Kidney capillary endothelial cell (primary cell): ENCODE data around the gene SPATS2.
"Not testable (repeated sequence)": the region's sequence is repeated elsewhere in the genome, so short reads cannot be mapped to it uniquely, and the experiment has no call there.

ENCODE experiments used
- DNase-seq: peaks from one replicate; pipeline ENCODE4 v3.0.0-alpha.2; 2018; ENCODE audit warnings: low spot score

Gene SPATS2

DNA sequence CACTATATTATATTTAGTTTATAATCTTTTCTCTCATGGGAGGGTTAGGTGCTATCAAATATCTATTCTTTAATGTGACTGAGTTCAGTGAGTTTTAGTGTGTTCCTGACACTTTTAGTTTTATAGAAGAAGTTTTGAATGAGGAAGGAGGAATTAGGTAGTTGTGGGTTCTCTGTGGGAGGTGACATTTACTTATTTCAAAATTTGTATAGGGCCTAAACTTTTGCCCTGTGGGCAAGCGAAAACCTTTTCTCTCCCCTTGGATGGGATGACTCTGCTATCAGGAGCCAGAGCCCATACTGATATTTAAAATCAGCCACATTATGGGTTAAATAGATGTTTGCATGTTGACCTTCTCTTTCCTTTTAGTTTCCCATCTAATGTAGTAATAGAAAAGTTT, 43.6 kb downstream of the SPATS2 start:
- DNase-seq = no peak

DNA sequence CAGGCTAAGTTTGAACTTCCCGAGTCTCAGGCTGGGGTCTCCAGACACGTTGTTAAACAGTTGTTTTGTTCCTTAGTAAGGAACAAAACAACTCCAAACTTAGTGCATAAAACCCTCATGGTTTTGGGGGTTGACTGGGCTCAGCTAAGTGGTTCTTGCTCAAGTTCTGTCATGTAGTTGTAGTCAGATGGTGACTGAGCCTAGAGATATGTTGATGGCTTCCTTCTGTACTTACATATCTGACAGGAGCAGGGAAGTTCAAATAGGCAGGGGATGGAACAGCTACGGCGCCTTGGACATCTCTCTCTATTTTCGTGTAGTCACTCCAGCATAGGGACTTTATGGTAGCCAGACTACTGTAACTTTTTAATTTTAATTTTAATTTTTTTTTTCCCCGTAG, 45.7 kb downstream of the SPATS2 start:
- no peak for DNase-seq

DNA sequence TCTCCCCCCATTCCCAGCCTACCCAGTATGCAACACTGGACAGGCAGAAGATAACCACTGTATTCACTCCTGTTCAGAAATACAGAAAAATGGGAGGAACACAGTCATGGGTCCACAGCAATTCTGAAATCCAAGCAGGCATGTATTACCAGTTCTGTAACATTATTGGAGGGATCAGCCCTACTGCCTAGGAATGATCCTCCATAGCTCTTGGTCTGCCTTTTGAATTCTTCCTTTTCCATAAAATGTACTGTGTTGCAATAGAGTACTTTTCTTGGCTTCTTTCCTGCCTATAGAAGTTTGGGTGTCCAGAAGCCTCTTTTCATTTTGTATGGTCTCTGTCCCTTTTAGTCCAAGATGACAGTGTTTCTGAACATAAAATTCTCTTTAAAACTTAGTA, 46.5 kb downstream of the SPATS2 start:
- no peak for DNase-seq

DNA sequence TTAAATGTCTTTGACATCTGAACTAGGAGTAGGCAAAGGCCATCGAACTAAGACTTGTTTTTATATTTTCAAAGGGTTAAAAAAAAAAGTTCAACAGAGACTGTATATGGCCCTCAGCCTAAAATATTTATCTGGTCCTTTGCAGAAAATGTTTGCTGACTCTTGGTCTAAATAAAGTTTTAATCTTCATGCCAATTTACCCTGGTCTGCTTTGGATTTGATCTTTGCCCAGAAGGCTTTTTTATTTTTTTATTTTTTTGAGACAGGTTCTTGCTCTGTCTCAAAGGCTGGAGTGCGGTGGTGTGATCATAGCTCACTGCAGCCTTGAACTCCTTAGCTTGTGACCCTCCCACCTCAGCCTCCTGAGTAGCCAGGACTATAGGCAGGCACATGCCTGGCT, 47.1 kb downstream of the SPATS2 start:
- no peak for DNase-seq

DNA sequence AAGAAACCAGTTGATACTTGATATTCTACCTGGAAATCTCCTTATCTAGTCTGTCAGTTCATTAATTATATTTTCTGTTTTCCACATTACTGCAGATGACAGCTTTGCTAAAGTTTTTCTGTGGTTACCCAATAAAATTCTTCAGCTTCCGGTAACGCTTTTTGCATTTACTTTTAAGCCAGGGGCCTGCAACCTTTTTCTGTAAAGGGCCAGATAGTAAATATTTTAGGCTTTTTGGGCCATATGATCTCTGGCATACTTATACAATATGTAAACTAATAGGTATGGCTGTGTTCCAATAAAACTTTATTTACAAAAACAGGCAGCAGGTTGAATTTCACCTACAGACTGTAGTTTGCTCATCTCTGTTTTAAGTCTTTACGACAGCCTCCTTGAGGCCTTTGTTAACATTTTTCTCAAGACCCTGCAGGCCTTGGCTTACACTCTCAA, 48.3 kb downstream of the SPATS2 start:
- no peak for DNase-seq

DNA sequence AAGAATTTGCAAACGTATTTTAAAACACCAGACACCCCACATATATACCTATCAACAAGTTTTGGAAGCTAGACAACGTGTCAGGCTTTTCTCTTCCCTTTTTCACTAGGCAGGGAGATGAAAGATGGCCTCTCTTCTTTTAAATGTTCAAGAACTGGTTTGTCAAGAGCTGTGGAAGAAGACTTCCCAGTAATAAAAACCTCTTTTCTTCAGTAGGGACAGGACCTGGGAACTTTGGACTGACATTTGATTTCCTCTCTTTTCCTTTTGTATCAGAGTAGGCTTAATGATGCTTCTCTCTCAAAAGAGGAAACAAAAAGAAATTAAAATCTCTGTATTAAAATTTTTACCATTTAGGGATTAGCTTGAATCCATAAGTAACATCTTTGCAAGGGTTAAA, 49.6 kb downstream of the SPATS2 start:
- no peak for DNase-seq

DNA sequence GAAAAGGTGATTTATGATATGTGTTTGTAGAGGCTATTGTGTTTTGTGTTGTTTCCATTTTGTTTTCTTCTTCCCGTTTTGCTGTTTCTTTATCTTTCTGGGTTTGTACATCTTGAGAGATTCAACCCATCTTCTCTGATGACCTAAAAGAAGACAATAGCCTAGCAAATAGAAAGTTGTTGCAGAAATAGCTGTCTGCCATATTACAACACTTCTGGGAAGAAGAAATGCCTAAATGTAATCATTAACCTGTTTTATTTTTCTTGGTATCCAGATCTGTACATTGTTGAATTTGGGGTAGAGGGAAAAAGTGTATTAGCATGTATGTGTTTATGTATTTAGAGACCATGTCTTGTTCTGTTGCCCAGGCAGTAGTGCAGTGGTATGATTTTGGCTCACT, 50.3 kb downstream of the SPATS2 start:
- DNase-seq = no peak

DNA sequence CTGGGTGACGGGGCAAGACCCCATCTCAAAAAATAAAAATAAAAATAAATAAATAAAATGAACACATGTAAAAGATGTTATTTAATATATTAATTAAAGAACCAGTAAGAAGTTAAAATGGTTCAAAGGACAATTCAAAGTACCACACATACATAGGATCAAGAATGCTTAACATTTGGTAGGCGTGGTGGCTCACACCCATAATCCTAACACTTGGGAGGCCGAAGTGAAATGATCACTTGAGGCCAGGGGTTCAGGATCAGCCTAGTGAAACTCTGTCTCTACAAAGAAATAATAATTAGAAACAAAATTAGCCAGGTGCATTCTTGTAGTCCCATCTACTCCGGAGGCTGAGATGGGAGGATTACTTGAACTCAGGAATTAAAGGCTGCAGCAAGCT, 53.3 kb downstream of the SPATS2 start:
- DNase-seq = no peak

DNA sequence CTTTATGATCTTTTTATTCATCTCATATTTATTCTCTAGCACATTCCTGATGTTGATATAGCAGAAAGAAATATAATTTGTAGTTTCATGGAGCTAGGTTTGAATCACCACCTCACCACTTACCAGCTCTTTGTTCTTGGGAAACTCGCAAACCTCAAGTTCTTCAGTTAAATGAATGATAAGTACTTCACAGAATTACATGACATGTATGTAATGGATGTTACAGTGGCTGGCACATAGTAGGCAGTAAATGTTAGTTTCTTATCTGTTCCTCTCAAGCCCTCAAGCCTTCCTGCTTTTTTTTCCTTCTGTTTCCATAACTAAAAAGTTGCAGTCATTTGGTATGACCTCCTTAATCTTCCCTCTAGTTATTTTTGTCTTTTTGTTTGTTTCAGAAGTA, 54.9 kb downstream of the SPATS2 start:
- DNase-seq = no peak

DNA sequence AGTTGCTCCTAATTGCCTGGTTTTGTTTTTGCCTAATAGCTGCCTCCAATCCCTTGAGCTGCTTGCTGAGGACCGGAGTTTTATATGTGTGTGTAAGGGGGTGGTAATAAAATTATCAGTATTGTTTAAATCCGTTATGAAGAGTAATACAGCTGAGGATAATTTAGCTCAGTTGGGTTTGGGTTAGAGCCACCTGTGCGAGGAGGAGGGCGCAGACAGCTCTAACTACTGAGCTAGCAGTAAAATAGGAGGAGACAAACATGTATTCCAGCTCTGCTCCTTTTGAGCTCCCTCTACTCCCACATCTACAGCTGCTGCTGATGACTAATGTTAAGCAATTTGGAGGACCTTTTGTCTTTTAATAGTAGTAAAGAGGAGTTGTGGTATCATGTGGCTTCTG, 61.5 kb downstream of the SPATS2 start:
- DNase-seq = no peak

DNA sequence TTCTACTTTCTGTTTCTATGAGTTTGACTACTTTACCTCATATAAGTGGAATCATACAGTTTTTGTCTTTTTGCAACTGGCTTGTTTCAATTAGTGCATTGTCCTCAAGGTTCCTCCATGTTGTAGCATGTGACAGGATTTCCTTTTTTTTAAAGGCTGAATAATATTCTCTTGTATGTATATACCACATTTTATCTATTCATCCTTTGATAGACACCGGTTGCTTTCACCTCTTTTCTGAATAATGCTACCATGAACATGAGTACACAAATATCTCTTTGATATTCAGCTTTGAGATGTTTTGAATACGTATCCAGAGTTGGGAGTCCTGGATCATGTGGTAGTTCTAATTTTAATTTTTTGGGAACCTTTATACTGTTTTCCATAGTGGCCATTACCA, 65.4 kb downstream of the SPATS2 start:
- no peak for DNase-seq

DNA sequence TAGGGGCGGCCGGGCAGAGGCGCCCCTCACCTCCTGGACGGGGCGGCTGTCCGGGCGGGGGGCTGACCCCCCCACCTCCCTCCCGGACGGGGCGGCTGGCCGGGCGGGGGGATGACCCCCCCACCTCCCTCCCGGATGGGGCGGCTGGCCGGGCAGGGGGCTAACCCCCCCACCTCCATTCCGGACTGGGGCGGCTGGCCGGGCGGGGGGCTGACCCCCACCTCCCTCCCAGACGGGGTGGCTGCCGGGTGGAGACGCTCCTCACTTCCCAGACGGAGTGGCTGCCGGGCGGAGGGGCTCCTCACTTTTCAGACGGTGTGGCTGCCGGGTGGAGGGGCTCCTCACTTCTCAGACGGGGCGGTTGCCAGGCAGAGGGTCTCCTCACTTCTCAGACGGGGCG, 69.5 kb downstream of the SPATS2 start:
- DNase-seq = not testable (repeated sequence)

DNA sequence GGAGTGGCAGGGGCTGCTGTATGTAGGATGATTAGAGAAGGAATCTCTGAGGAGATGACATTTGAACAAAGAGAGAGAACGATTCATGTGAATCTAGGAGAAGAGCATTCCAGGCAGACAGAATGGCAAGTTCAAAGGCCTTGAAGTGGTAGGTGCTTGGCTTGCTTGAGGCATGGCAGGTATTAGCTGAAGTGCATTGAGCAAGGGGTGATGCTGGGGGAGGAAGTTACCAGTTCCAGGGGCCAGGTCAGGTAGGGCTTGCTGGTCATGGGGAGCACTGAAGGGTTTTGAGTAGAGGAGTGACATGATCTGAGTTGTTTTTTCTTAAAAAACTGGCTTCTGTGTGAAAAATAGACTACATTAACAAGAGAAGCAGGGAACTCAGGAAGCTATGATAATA, 71.8 kb downstream of the SPATS2 start:
- DNase-seq = no peak

DNA sequence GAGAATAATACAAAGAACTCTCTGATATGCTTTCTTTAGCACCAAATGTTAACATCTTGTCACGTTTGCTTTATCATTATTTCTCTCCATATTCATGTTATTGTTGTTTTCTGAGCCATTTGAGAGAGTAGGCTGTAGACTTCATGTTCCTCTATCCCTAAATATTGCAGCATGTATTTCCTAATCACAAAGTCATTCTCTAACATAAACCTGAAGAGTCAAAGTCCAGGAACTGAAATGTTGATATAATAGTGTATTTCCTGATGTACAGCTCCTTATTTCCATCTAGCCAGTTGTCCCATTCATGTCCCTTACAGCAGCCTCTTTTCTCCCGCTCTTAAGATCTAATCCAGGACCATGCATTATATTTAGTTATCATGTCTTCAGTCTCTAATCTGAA, 72.8 kb downstream of the SPATS2 start:
- DNase-seq = no peak

DNA sequence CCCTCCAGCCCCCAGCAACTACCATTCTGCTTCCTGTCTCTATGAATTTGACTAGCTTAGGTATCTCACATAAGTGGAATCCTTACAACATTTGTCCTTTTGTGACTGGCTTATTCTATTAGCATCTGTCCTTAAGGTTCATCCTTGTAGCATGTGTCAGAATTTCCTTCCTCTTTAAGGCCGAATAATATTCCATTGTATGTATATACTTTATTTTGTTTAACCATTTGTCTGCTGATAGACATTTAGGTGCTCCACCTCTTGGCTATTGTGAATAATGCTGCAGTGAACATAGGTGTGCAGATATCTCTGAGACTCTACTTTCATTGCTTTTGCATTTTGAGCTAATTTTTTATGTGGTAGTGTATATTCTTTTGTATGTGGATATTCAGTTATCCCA, 75.7 kb downstream of the SPATS2 start:
- peak; percentile 44 for DNase-seq

DNA sequence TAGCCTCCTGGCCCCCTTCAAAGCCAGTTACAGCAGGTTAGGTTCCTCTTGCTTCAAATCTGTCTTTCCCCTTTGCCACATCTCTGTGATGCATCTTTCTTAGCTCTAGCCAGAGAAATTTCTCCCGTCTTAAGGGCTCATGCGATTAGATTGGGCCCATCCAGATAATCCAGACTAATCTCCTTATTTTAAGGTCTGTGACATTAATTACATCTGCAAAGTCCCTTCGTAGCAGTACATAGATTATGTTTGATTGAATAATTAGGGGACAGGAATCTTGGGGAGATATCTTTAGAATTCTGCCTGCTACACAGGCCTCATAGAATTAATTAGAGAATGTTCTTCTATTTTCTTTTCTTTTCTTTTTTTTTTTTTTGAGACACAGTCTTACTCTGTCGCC, 79.3 kb downstream of the SPATS2 start:
- no peak for DNase-seq

DNA sequence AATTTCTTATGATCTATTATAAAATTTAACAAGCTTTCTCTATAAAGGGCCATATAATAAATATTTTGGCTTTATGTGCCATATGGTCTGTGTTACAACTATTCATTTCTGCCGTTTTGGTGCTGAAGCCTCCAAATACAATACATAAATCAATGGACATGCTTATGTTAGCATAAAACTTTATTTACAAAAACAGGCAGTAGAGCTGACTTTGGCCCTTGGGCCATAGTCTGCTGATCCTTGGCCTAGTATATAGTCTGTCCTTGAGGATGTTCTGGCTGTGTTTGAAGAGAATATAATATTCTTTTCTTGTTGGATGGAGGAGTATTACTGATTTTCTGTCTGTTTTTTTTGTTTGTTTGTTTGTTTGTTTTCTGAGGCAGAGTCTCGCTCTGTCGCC, 81.6 kb downstream of the SPATS2 start:
- DNase-seq = no peak

DNA sequence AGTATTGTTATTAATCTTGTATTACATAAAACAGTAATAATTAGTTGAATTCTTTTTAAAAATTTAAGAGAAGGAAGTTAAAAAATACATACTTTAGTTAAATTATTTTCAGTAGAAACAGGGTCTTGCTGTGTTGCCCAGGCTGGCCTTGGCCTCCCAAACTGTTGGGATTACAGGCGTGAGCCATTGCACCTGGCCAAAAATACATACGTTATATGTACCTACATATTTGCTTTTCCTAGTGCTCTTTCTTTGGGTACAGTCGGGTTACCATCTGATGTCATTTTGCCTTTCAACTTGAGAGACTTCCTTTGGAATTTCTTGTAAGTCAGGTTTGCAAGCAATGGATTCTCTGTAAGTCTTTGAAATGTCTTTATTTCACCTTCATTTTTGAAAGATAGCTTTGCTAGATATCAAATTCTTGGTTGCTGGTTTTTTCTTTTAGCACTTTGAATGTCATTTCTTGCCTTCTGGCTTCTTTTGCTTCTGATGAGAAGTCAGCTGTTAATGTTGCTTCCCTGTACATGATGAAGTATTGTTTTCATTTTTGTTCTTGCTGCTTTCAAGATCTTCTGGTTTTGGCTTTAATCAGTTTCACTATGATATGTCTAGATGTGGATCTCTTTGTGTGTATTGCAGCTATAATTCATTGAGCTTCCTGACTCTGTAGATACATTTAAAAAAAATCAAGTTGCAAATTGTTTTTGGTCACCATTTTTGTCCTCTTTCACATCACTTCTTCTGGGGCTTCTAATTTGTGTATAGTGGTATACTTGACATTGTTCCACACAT, 84.4 kb downstream of the SPATS2 start:
- no peak for DNase-seq

DNA sequence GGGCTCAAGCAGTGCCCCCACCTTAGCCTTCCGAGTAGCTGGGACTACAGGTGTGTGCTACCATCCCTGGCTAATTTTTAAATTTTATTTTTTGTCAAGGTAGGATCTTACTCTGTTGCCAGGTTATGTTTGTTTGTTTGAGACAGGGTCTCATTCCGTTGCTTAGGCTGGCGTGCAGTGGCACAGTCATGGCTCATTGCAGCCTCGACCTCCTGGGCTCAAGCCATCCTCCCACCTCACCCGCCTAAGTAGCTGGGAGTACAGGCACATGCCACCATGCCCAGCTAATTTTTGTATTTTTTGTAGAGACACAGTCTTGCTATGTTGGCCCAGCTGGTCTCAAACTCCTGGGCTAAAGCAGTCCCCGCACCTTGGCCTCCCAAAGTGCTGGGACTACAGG, 88.2 kb downstream of the SPATS2 start:
- DNase-seq = no peak

DNA sequence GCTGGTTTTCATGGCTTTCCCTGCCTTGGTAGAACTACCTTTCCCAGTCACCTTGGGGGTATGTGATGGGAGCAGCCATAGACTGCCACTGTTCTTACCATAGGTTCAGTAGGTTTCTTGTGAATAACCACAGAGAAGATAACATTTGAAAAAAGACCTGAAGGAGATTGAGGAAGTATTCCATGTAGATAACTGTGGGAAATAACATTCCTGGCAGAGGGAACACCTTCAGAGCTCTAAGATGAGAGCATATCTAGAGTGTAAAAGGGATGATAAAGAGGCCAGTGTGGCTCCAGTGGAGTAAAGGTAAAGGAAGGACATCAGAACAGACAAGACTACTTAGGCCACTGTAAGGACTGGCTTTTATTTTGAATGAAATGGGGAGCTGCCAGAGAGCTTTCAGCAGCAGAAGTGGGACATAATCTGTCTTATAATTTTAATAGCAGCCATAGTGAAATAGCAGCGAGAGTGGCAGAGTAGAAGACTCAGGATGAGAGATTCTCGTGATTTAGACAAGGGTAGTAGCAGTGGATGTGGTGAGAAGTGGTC, 88.9 kb downstream of the SPATS2 start:
- DNase-seq = no peak

DNA sequence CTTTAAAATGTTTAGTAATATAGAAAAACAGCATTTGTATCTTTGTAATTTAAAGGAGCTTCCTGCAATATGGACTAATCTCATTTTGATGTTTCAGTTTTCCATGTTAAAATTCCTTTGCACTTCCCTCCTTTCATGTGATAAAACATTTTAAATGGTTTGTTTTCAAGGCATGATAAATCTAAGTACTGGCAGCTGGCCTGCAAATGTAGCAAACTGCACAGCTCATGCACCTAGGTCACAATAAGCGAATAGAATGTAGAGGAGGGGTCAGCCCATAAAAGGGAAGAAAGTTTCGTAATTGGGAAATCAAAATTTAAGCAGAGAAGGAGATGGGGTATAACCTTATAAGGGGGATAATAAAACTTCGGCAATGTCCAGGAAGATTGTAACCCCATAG, 91.6 kb downstream of the SPATS2 start:
- DNase-seq = no peak

DNA sequence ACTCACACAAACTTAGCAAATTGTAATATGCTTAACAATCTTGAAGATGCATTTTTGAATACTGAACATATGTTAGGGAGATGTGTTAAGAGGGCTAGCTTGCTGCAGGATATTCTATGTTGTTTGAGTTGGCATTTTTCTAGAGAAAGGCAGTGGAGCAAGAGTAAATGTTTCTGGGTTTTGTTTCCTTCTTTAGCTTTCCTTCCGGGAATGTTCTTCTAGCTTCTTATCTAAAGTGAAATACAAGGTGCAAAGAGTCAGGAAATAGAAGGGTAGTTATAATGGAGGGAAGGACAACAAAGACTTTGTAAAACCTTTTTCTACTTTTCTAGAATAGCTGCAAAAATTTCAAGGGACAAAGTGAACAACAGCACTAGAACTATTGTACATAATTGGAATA, 94.0 kb downstream of the SPATS2 start:
- no peak for DNase-seq

DNA sequence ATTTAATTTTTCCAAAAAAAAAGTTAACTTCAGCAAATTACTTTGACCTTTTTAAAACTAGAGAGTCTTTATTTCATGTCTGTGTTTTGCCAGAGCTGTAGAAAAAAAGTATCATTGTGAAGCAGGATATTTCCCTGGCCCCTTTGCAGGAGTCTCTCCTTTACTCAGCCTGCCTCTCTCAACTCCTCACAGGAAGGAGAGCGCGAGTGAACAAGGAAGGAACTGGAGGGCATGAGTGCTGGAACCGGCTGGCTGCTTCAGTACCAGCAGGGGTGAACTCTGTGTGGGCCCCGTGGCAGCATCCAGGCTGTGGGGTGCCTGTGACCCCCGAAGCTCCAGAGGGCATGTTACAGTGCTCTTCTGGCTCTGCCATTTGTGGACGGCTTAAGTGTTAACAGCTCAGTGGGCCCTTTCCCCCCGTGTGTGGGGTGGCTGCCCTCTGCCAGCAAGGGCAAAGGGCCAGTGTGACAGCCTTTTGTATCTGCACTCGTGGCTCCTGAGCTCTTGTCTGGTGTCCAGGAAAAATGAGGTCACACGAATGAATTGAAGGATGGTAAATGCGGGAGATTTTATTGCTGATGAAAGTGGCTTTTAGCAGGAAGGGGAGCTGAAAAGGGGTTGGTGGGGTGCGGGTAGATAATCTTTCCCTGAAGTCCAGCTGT, 95.0 kb downstream of the SPATS2 start:
- DNase-seq = no peak

DNA sequence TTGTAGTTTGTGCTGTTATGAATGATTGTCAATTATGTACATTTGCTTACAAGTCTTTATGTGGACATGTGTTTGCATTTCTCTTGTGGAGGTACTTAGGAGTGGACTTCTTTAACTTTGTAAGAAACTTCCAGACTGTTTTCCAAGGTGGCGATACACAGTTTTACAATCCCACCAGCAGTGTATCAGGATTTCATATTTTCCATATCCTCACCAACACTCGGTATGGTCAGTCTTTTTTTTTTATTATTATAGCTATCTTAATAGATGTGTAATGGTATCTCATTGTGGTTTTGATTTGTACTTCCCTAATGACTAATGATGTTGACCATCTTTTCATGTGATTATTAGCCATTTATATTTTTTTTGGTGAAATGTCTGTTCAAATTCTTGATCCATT, 97.9 kb downstream of the SPATS2 start:
- no peak for DNase-seq
